GM21360 (cell line): ENCODE measurements around the gene ANKLE2.
"Not testable (repeated sequence)": the region's sequence is repeated elsewhere in the genome, so short reads cannot be mapped to it uniquely, and the experiment has no call there.

ENCODE experiments used
- ATAC-seq: cut with Tn5 transposase; IDR thresholded peaks from one replicate; pipeline ENCODE4 v1.9.1; 2021; ENCODE audit warnings: mild to moderate bottlenecking, moderate library complexity; ENCODE audit not compliant: unreplicated experiment

Gene ANKLE2

DNA sequence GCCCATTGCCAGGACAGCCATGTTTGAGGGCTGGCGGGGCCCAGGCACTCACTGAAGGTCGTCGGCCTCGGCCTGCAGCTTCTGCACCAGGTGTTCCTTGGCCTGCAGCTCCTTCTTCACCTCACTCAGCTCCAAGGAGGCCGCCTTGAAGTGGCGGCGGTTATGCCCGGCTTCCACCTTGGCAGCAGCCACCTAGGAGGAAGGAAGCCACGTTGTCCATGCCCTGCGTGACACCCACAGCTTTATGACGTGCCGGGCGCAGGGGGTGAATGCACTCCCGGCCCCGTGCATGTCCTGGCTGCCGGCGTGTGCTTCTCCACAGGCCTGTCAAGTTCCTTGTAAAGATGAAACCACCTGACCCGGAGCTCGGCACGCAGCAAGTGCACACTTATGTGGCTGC lies 16.0 kb upstream of the ANKLE2 start:
- no peak for ATAC-seq

GRCh38 chr12:132776816-132777568 lies 15.4 kb upstream of the ANKLE2 start:
- no peak for ATAC-seq

- ATAC-seq = not testable (repeated sequence)
These were observed 14.6 kb upstream of the ANKLE2 start for GRCh38 chr12:132776230-132776625.

DNA sequence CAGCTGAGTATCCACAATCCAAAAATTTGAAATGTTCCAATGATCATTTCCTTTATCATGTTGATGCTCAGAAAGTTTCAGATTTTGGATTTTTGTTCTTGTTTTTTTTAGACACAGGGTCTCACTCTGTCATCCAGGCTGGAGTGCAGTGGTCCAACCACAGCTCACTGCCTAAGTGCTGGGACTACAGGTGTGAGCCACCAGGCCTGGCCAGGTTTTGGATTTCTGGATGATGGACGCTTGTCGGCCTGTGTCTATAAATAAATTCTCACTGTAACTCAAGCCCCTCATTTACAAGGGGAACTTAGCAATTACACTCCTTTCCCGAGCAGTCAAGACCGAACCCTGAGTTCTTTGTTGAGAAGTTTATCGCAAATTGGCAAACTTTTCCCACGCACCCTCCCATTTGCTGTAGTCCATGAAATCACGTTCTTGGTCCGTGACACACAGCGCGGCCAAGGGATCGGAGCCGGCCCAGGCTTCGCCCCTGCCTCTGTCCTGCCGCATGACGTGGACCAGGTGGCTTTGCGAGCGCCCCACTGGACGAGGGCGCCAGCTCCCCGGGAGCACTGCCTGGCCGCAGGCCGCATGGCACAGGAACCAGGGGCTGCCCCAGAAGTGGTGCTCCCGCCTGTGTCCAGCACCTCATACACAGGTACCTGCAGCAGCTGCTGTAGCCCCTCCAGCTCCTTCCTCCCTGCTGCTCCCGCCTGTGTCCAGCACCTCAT lies 14.0 kb upstream of the ANKLE2 start:
- ATAC-seq = no peak

DNA sequence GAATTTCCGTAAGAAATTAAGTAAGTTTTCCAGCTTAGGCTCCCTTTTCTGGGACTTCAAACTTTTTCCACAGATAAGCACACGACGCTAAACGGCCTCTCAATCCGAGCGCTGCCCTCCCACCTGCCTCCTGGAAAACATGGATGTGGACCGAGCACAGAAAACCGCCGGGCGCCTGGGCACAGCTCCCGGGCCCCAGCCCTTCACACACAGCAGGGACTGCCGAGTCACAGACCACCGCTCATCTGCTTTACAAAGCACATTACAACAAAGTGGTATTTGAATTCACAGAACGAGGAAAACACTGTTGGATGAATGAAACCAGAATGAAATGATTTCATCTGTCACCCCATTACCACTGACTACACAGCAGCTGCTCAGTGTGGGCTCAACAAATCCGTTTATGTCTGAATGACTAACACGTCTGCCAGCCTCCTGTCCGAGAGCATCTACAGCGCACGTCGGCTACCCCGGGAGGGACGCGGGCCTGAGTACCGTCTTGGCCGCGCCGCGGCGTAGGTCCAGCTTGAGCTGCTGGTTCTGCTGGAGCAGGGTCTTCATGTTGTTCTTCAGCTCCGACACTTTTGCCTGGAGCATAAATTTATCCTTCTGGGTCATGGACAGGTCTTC lies 13.1 kb upstream of the ANKLE2 start:
- no peak for ATAC-seq

DNA sequence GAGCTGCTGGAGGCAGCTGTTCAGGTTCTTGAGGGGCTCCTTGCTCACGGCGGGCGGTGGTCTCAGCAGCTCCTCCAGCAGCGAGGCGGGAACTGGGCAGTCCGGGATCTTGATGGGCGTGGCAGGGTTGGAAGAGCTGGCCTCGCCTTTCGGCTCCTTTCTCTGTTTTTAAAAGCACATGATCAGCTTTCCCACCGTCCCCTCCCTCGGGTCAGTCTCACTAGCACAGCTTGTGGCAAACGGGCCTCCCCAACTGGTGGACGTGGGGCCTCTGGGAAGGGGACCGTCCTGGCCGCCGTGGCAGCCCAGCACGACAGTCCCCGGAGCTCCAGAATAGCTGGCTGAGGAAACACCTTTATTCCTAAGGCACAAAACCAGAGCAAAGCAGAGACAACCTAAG lies 12.5 kb upstream of the ANKLE2 start:
- ATAC-seq = no peak

DNA sequence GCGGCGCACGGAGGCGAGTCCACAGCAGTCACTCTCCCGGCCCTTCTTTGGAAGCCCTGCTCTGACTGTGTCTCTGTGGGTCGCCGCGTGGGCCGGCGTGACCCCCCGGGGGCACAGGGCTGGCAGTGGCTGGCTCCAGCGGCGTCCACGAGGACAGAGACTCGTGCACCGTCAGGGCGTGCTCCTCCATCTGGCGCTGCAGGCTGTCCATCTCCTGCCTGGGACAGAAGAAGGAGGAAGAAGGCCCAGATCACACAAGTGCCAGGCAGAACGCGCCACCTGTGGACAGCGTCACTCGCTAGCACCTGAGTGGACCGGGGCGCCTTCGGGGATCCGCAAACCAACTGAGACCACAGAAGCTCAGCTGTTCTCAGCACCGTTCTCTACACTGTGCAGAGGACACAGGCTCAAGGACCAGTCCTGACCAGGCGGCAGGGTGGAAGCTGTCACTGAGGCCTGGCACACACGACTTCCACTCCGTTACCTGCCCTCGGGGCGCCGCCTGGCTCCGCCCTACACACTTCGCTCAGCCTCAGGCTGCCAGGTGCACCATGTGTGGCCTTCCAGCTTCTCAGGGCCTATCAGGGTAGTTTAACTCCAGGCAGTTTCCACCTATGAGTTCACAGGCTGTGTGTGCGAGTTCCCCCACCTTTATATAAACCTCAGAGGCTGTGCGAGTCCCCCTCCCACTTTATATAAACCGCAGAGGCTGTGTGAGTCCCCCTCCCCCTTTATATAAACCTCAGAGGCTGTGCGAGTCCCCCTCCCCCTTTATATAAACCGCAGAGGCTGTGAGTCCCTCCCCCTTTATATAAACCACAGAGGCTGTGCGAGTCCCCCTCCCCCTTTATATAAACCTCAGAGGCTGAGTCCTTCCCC lies 11.7 kb upstream of the ANKLE2 start:
- ATAC-seq = no peak

DNA sequence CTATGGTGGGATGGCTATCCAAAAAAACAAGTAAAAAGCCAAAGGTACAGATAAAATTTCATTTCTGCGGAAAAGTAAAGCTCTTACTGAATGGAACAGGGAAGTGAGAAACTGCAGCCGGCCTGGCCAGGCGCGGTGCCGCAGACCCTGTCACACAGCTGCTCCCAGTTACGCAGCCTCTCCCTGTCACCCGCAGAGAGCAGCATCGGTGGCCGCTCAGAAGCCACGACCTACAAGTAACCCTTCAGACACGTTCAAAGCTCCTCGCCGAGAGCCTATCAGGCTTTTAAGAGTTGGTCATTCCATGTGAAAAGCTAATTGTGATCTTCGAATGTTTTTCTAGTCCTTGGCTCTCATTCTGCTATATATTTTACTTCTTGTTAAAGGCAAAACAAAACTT lies 11.0 kb upstream of the ANKLE2 start:
- peak; percentile 32 for ATAC-seq

DNA sequence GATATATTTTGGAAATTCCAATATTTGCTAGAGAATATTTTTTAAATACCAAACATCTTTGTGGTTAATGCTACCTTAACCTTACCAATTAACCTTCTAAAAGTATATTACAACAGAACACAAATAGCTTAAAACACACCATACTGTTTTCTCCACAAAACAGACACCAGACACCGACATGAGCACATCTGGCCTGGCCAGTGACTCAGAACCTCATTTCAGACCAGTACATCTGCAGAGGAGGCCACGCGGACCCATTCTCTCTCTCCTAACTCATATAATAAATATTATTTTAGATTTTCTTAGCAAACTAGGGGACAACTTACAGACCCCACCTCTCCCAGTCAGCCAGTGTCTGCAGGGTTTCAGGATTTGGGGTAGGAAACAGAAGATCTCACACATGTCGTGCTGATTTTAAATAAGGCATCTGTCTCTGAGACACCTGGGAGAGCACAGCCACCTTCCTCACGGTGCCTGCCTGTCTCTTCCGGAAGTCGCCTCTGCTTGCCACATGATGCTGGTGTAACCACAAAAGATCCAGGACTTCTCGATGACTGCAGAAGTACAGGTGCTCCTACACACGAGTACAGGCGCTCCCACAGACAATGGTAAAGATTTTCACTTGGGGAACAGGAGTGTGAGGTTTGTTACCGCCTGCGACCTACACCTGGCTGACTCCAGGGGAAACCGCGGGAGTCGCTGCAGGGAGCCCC lies 9.7 kb upstream of the ANKLE2 start:
- ATAC-seq = peak; percentile 39

DNA sequence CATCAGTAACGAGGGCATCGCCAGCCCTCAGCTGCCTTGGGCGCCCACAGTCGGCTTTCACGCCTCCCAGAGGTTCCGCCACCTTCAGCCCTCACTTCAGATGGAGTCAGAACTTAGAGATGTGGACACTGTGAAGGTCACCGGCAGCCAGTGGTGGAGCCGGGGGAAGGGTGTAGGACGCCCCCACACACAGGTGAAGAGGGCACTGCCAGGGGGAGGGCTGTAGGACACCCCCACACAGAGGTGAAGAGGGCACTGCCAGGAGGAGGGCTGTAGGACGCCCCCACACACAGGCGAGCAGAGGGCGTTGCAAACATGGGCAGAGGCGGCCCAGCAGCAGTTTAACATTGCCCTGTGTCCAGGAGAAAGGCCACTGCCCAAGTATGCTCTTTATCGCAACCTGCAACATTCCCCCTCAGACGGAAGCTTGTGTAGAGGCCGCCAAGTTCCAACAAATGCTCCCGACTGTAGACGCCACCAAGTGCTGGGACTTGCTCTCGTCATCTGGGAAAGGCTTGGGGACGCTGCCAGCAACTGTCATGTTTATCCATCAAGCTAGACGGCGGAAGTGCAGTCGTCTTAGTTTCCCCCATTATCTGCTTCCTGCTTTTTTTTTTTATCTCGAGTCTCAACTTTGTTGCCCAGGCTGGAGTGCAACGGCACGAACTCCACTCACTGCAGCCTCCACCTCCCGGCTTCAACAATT lies 4.9 kb upstream of the ANKLE2 start:
- ATAC-seq = no peak

- ATAC-seq = no peak
These were observed 3.7 kb upstream of the ANKLE2 start for GRCh38 chr12:132765361-132765760.

- ATAC-seq = no peak
These were observed 2.6 kb upstream of the ANKLE2 start for GRCh38 chr12:132764231-132764630.

DNA sequence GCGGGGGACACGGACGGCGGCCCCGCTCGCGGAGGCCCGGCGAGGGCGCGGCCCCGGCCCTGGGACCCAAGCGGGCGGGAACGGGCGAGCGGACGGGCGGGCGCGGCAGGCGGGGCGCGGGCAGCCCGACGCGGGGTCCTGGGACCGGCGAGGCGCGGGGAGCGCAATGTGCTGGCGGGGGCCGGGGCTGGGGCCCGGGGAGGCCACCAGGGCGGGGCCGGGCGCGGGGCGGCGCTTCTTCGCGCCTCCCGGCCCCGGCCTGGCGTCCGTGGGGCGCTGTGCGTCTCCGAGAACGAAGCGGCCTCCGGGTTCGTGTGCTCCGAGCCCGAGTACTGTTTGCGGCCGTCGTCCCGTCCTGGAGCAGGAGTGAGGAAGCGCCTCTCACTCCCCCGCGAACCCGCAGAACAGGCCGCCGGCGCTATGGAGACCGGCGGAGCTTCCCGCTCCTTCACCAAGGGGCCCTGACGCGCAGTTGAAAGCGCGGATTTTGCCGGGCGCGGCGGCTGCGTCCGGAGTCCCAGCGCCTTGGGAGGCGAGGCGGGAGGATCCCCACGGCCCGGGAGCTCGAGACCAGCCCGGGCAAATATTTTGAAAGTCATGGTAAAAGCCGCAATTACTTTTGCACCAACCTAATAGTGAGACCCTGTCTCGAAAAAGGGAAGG lies 420 bp upstream of the ANKLE2 start:
- peak; percentile 66 for ATAC-seq

DNA sequence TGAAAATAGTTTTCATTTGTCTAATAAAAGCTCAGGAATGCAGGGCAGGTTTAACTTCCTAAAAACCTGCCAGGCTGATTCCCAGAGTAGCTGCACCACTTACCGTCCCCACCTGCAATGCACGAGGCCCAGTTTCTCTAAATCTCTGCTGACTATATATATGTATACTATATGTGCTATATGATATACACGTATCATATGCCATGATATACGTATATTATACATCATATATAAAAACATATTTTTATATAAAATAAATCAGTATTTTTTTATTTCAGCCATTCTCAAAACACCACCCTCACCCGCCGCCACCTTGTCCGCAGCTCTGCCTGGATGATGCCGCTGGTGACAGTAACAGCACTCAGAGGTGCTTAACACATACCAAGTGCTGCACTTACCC lies 2.3 kb downstream of the ANKLE2 start:
- no peak for ATAC-seq

- not testable (repeated sequence) for ATAC-seq
These were observed 2.8 kb downstream of the ANKLE2 start for GRCh38 chr12:132758825-132759224.

- no peak for ATAC-seq
These were observed 7.3 kb downstream of the ANKLE2 start for GRCh38 chr12:132754160-132754932.

GRCh38 chr12:132753670-132754069 lies 8.0 kb downstream of the ANKLE2 start:
- ATAC-seq = not testable (repeated sequence)

GRCh38 chr12:132748319-132748718 lies 13.3 kb downstream of the ANKLE2 start:
- no peak for ATAC-seq
